ENCODE results near the gene TGM3. TPM values are rescaled to one million over a fixed set of nuclear protein-coding genes. Genes with fewer than 3 reads are reported as not detected.

TGM3 gene
- polyA plus RNA-seq, 1 donor from 2014 or later = 0.24 TPM

DNA sequence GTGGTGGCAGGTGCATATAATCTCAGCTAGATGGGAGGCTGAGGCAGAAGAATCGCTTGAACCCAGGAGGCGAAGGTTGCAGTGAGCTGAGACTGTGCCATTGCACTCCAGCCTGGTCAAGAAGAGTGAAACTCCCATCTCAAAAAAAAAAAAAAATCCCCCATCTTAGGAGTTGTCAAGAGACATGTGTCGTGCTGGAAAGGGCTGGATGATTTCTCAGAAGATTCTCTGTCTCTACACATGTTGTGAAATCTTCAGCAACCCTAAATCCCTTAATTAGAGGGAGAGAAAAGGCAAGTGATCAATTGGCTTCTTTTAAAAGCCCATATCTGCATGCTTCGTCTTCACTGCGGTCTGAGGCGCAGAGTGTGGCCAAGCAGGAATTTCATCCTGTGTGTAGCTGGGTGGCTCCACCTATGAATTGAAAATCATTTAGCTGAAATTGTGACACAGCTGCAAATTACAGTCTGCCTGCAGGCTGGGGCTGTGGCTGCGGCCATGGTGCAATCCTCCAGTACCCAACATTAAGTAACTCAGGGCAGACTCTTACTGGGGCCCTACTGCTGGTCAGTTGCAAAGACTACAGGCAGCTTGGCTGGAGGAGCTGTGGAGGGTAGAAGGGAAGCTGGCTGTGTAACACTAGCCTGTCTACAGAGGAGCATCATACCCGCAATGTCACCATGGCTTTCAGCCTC lies 3.2 kb upstream of the TGM3 start:
- H3F3A ChIP-seq (ENCODE audit: insufficient read depth, low read length, poor library complexity, severe bottlenecking) = no peaks in the 10 kb centered on the region
- H3K4me3 ChIP-seq (ENCODE audit: low read length) = no peak overlapping the region
- TF ChIP-seq POLR2AphosphoS5 (IDR thresholded peaks at IDR 0.05) (no peak), EP300 (conservative IDR thresholded peaks at IDR 0.05; ENCODE audit: poor library complexity, severe bottlenecking) (no peak), SMC3 (conservative IDR thresholded peaks at IDR 0.05; ENCODE audit: poor library complexity) (no peak), EZH2 (IDR thresholded peaks at IDR 0.05; ENCODE audit: borderline replicate concordance, insufficient read depth, low read length, poor library complexity, severe bottlenecking) (no peak), TAF1 (IDR thresholded peaks at IDR 0.05; ENCODE audit: low read depth) (no peak), MXI1 (conservative IDR thresholded peaks at IDR 0.05; ENCODE audit: poor library complexity, severe bottlenecking) (no peak), RAD21 (conservative IDR thresholded peaks at IDR 0.05) (no peak)
- TF ChIP-seq, protein P1, sequence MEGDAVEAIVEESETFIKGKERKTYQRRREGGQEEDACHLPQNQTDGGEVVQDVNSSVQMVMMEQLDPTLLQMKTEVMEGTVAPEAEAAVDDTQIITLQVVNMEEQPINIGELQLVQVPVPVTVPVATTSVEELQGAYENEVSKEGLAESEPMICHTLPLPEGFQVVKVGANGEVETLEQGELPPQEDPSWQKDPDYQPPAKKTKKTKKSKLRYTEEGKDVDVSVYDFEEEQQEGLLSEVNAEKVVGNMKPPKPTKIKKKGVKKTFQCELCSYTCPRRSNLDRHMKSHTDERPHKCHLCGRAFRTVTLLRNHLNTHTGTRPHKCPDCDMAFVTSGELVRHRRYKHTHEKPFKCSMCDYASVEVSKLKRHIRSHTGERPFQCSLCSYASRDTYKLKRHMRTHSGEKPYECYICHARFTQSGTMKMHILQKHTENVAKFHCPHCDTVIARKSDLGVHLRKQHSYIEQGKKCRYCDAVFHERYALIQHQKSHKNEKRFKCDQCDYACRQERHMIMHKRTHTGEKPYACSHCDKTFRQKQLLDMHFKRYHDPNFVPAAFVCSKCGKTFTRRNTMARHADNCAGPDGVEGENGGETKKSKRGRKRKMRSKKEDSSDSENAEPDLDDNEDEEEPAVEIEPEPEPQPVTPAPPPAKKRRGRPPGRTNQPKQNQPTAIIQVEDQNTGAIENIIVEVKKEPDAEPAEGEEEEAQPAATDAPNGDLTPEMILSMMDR (IDR thresholded peaks at IDR 0.05; ENCODE audit: poor library complexity, severe bottlenecking) = no peak
- TF ChIP-seq, protein P2, sequence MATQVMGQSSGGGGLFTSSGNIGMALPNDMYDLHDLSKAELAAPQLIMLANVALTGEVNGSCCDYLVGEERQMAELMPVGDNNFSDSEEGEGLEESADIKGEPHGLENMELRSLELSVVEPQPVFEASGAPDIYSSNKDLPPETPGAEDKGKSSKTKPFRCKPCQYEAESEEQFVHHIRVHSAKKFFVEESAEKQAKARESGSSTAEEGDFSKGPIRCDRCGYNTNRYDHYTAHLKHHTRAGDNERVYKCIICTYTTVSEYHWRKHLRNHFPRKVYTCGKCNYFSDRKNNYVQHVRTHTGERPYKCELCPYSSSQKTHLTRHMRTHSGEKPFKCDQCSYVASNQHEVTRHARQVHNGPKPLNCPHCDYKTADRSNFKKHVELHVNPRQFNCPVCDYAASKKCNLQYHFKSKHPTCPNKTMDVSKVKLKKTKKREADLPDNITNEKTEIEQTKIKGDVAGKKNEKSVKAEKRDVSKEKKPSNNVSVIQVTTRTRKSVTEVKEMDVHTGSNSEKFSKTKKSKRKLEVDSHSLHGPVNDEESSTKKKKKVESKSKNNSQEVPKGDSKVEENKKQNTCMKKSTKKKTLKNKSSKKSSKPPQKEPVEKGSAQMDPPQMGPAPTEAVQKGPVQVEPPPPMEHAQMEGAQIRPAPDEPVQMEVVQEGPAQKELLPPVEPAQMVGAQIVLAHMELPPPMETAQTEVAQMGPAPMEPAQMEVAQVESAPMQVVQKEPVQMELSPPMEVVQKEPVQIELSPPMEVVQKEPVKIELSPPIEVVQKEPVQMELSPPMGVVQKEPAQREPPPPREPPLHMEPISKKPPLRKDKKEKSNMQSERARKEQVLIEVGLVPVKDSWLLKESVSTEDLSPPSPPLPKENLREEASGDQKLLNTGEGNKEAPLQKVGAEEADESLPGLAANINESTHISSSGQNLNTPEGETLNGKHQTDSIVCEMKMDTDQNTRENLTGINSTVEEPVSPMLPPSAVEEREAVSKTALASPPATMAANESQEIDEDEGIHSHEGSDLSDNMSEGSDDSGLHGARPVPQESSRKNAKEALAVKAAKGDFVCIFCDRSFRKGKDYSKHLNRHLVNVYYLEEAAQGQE (IDR thresholded peaks at IDR 0.05; ENCODE audit: borderline replicate concordance) = no peak
- H3K9ac ChIP-seq (ENCODE audit: low read length) = no peak overlapping the region
- H3K36me3 ChIP-seq (ENCODE audit: insufficient read depth, low read length) = no peaks in the 10 kb centered on the region
- H3K4me2 ChIP-seq (ENCODE audit: low read length) = no peak overlapping the region
- H3K27me3 ChIP-seq (ENCODE audit: insufficient read depth, low read depth, low read length) = no peaks in the 10 kb centered on the region
- H4K20me1 ChIP-seq (ENCODE audit: insufficient read depth) = no peaks in the 10 kb centered on the region
- H3K9me2 ChIP-seq (ENCODE audit: insufficient read depth, low read length) = no peaks in the 10 kb centered on the region
- H3K27ac ChIP-seq (ENCODE audit: low read length) = no peak overlapping the region
- H3K79me2 ChIP-seq (replicated peaks; ENCODE audit: insufficient read depth, low read length) = no peaks in the 10 kb centered on the region
- H3K9me3 ChIP-seq (ENCODE audit: low read length) = no peaks in the 10 kb centered on the region
- H2AFZ ChIP-seq (ENCODE audit: low read depth, low read length) = no peak overlapping the region

DNA sequence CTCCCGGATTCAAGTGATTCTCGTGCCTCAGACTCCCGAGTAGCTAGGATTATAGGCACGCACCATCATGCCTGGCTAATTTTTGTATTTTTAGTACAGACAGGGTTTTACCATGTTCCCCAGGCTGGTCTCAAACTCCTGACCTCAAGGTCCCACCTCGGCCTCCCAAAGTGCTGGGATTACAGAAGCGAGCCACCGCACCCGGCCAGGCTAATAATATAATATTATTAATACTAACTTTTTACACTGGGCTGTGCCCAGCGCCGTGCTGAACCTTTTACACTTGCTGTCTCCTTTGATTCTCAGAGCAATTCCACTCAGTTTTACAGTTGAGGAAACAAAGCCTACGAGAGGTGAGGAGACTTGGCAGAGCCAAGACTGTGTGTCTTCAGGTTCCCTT lies 2.3 kb upstream of the TGM3 start:
- H3K9ac ChIP-seq (ENCODE audit: low read length) = no peak overlapping the region
- H3K36me3 ChIP-seq (ENCODE audit: insufficient read depth, low read length) = no peaks in the 10 kb centered on the region
- no peak overlapping the region for H3K4me2 ChIP-seq (ENCODE audit: low read length)
- H3K27ac ChIP-seq (ENCODE audit: low read length) = no peak overlapping the region
- H3K79me2 ChIP-seq (replicated peaks; ENCODE audit: insufficient read depth, low read length) = no peaks in the 10 kb centered on the region
- H3K9me2 ChIP-seq (ENCODE audit: insufficient read depth, low read length) = no peaks in the 10 kb centered on the region
- TF ChIP-seq EZH2 (IDR thresholded peaks at IDR 0.05; ENCODE audit: borderline replicate concordance, insufficient read depth, low read length, poor library complexity, severe bottlenecking) = no peak
- TF ChIP-seq, protein P1 (IDR thresholded peaks at IDR 0.05; ENCODE audit: poor library complexity, severe bottlenecking) = no peak
- H3K27me3 ChIP-seq (ENCODE audit: insufficient read depth, low read depth, low read length) = no peaks in the 10 kb centered on the region
- H3K9me3 ChIP-seq (ENCODE audit: low read length) = no peaks in the 10 kb centered on the region
- H2AFZ ChIP-seq (ENCODE audit: low read depth, low read length) = no peak overlapping the region
- H3K4me3 ChIP-seq (ENCODE audit: low read length) = no peak overlapping the region
- no peaks in the 10 kb centered on the region for H3F3A ChIP-seq (ENCODE audit: insufficient read depth, low read length, poor library complexity, severe bottlenecking)
- no peaks in the 10 kb centered on the region for H4K20me1 ChIP-seq (ENCODE audit: insufficient read depth)

All from neural cell (in vitro differentiated cells).